Neural progenitor cell (in vitro differentiated cells): ENCODE data around the gene CYB561D1. TPM values are rescaled to one million over a fixed set of nuclear protein-coding genes. Genes with fewer than 3 reads are reported as not detected.

ENCODE experiments used
- DNase-seq: peaks from one replicate; pipeline ENCODE4 v3.0.0-alpha.2; 2016; ENCODE audit warnings: low spot score
- H2AFZ ChIP-seq: fragments of 200-600 bp; sonication (generic); replicated peaks from 2 replicates; pipeline ENCODE4 v1.6.1; 2016; ENCODE audit warnings: antibody characterized with exemption
- H3F3A ChIP-seq: fragments of 200-600 bp; sonication (generic); 2 replicates; pipeline ENCODE4 v1.6.1; 2016; ENCODE audit warnings: antibody characterized with exemption, low read depth
- H3K27ac ChIP-seq: fragments of 200-600 bp; sonication (generic); 2 replicates; pipeline ENCODE4 v1.5.1; 2016; ENCODE audit warnings: mild to moderate bottlenecking
- H3K27me3 ChIP-seq: fragments of 200-600 bp; sonication (generic); 2 replicates; pipeline ENCODE4 v1.6.1; 2016; ENCODE audit warnings: mild to moderate bottlenecking, moderate library complexity
- H3K36me3 ChIP-seq: fragments of 200-600 bp; sonication (generic); 2 replicates; pipeline ENCODE4 v1.5.1; 2016
- H3K4me1 ChIP-seq: fragments of 200-600 bp; sonication (generic); 2 replicates; pipeline ENCODE4 v1.6.1; 2016; ENCODE audit warnings: mixed run types
- H3K4me2 ChIP-seq: fragments of 200-600 bp; sonication (generic); 2 replicates; pipeline ENCODE4 v1.6.1; 2016
- H3K4me3 ChIP-seq: fragments of 200-600 bp; sonication (generic); 2 replicates; pipeline ENCODE4 v1.5.1; 2016
- H3K79me2 ChIP-seq: fragments of 200-600 bp; sonication (generic); 2 replicates; pipeline ENCODE4 v1.6.1; 2016; ENCODE audit warnings: low read depth
- H3K9ac ChIP-seq: fragments of 200-600 bp; sonication (generic); 2 replicates; pipeline ENCODE4 v1.6.1; 2016
- H3K9me3 ChIP-seq: fragments of 200-600 bp; sonication (generic); 2 replicates; pipeline ENCODE4 v1.5.1; 2016; ENCODE audit warnings: low read depth
- H4K20me1 ChIP-seq: fragments of 200-600 bp; sonication (generic); 2 replicates; pipeline ENCODE4 v1.6.1; 2016; ENCODE audit warnings: low read depth
- H3K27ac Mint-ChIP-seq: 3 replicates; pipeline ENCODE4 v1.8.0; 2021; ENCODE audit warnings: mixed read lengths
- H3K27me3 Mint-ChIP-seq: 2 replicates; pipeline ENCODE4 v1.8.0; 2022; ENCODE audit warnings: low read depth, mild to moderate bottlenecking, inconsistent platforms, moderate library complexity, mixed read lengths; ENCODE audit not compliant: insufficient read depth
- H3K36me3 Mint-ChIP-seq: 3 replicates; pipeline ENCODE4 v1.8.0; 2021; ENCODE audit warnings: mixed read lengths
- H3K4me1 Mint-ChIP-seq: 3 replicates; pipeline ENCODE4 v1.8.0; 2021; ENCODE audit warnings: mixed read lengths
- H3K4me3 Mint-ChIP-seq: 3 replicates; pipeline ENCODE4 v1.8.0; 2021; ENCODE audit warnings: mild to moderate bottlenecking, moderate library complexity, mixed read lengths
- H3K9me3 Mint-ChIP-seq: 3 replicates; pipeline ENCODE4 v1.8.0; 2020; ENCODE audit warnings: mixed read lengths
- EZH2 ChIP-seq: fragments of 200-600 bp; sonication (generic); IDR thresholded peaks from 2 replicates; pipeline ENCODE4 v1.6.1; 2017; ENCODE audit warnings: antibody characterized with exemption, mild to moderate bottlenecking, moderate library complexity
- EZH2phosphoT487 ChIP-seq: fragments of 200-600 bp; sonication (generic); IDR thresholded peaks from 2 replicates; pipeline ENCODE4 v1.6.1; 2017; ENCODE audit warnings: antibody characterized with exemption
- total RNA-seq: library from RNA; depleted of rRNA; stranded (reverse); fragments of >200 nt; gene quantifications from 2 replicates; pipeline ENCODE4 v1.2.3, GENCODE V29; 2015; ENCODE audit warnings: low replicate concordance
- TF ChIP-seq, protein P1 (sequence below): fragments of 200-600 bp; sonication (generic); IDR thresholded peaks from 2 replicates; pipeline ENCODE4 v1.5.1; 2017; ENCODE audit warnings: antibody characterized with exemption, mild to moderate bottlenecking

Gene CYB561D1
- total RNA-seq, 1 donor from 2014 or later: 4.3 TPM

DNA sequence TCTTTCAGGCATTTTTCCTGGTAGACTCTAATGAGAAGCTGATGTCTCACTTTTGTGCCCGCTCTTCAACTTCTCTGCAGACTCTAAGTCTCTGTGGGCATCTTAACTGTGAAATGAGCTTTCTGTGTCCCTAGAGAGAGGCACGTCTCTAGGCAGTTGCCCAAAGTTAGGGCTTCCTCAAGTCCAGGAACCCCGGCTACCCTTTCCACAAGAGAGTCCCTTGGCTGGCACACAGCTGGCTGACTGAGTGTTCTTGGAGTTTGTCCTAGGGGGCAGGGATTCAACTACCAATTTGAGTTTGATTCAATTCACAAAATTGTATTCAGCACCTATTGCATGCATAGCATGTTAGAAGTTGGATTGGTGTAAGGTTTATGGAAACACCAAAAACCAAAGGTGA is 47.2 kb downstream of the CYB561D1 start:
- H3K27ac ChIP-seq: no peak overlapping the region
- Mint-ChIP-seq H3K36me3 (no peaks in the 10 kb centered on the region), H3K4me1 (peaks cover 9% of the 10 kb centered on the region), H3K4me3 (no peak overlapping the region), H3K9me3 (no peaks in the 10 kb centered on the region), H3K27me3 (peaks cover 3% of the 10 kb centered on the region), H3K27ac (no peak overlapping the region)
- no peaks in the 10 kb centered on the region for H3K36me3 ChIP-seq
- H3K27me3 ChIP-seq: no peaks in the 10 kb centered on the region
- H4K20me1 ChIP-seq: no peaks in the 10 kb centered on the region
- H3K79me2 ChIP-seq: no peaks in the 10 kb centered on the region
- H3K4me1 ChIP-seq: peaks cover 13% of the 10 kb centered on the region
- H2AFZ ChIP-seq: no peak overlapping the region
- no peak for TF ChIP-seq EZH2phosphoT487
- TF ChIP-seq, protein P1, sequence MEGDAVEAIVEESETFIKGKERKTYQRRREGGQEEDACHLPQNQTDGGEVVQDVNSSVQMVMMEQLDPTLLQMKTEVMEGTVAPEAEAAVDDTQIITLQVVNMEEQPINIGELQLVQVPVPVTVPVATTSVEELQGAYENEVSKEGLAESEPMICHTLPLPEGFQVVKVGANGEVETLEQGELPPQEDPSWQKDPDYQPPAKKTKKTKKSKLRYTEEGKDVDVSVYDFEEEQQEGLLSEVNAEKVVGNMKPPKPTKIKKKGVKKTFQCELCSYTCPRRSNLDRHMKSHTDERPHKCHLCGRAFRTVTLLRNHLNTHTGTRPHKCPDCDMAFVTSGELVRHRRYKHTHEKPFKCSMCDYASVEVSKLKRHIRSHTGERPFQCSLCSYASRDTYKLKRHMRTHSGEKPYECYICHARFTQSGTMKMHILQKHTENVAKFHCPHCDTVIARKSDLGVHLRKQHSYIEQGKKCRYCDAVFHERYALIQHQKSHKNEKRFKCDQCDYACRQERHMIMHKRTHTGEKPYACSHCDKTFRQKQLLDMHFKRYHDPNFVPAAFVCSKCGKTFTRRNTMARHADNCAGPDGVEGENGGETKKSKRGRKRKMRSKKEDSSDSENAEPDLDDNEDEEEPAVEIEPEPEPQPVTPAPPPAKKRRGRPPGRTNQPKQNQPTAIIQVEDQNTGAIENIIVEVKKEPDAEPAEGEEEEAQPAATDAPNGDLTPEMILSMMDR: no peak
- no peak for TF ChIP-seq EZH2
- H3K4me3 ChIP-seq: no peak overlapping the region
- H3K9ac ChIP-seq: no peak overlapping the region
- no peak overlapping the region for H3K4me2 ChIP-seq
- H3K9me3 ChIP-seq: no peaks in the 10 kb centered on the region
- no peaks in the 10 kb centered on the region for H3F3A ChIP-seq
- no peak for DNase-seq

DNA sequence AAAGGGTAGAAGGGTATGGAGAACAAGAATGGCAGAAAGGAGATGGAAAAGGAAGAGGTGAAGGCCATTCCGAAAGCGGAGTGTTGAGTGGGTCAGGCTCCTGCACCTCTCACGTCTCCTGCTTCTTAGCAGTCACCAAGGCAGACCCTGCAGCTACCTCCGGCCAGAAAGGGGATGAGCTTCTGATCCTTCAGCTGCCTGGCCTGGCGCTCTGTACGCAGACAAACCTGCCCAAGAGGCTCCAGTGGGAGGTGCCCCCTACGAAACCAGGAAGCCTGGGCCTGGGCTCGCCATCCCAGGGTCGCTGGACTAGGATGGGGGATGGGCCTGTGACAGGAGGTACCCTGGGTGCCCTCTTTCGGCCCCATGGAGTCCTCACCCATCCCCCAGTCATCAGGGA is 48.8 kb downstream of the CYB561D1 start:
- DNase-seq: no peak
- H4K20me1 ChIP-seq: no peaks in the 10 kb centered on the region
- no peak overlapping the region for H3K4me2 ChIP-seq
- peaks cover 23% of the 10 kb centered on the region for H3K4me1 ChIP-seq
- peaks cover 9% of the 10 kb centered on the region for H3K79me2 ChIP-seq
- Mint-ChIP-seq H3K36me3 (no peaks in the 10 kb centered on the region), H3K27ac (no peak overlapping the region), H3K4me3 (no peak overlapping the region), H3K4me1 (peaks cover 19% of the 10 kb centered on the region), H3K27me3 (peaks cover 3% of the 10 kb centered on the region), H3K9me3 (no peaks in the 10 kb centered on the region)
- H3F3A ChIP-seq: peaks cover 7% of the 10 kb centered on the region
- H3K9me3 ChIP-seq: no peaks in the 10 kb centered on the region
- no peak overlapping the region for H2AFZ ChIP-seq
- H3K9ac ChIP-seq: no peak overlapping the region
- no peaks in the 10 kb centered on the region for H3K27me3 ChIP-seq
- H3K36me3 ChIP-seq: no peaks in the 10 kb centered on the region
- H3K4me3 ChIP-seq: no peak overlapping the region
- TF ChIP-seq, protein P1: no peak
- TF ChIP-seq EZH2 (no peak), EZH2phosphoT487 (no peak)
- no peak overlapping the region for H3K27ac ChIP-seq

DNA sequence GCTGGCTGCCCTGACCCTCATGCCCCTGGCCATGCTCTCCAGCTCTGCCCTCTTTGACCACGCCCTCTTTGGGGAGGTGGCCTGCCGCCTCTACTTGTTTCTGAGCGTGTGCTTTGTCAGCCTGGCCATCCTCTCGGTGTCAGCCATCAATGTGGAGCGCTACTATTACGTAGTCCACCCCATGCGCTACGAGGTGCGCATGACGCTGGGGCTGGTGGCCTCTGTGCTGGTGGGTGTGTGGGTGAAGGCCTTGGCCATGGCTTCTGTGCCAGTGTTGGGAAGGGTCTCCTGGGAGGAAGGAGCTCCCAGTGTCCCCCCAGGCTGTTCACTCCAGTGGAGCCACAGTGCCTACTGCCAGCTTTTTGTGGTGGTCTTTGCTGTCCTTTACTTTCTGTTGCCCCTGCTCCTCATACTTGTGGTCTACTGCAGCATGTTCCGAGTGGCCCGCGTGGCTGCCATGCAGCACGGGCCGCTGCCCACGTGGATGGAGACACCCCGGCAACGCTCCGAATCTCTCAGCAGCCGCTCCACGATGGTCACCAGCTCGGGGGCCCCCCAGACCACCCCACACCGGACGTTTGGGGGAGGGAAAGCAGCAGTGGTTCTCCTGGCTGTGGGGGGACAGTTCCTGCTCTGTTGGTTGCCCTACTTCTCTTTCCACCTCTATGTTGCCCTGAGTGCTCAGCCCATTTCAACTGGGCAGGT is 49.5 kb downstream of the CYB561D1 start:
- H3K4me3 Mint-ChIP-seq: no peak overlapping the region
- no peak overlapping the region for H3K4me3 ChIP-seq
- H3K27me3 Mint-ChIP-seq: peaks cover 7% of the 10 kb centered on the region
- no peaks in the 10 kb centered on the region for H3K9me3 ChIP-seq
- no peaks in the 10 kb centered on the region for H3K27me3 ChIP-seq
- H3K4me1 Mint-ChIP-seq: peaks cover 21% of the 10 kb centered on the region
- DNase-seq: no peak
- no peaks in the 10 kb centered on the region for H4K20me1 ChIP-seq
- H3K9ac ChIP-seq: no peak overlapping the region
- H3K36me3 Mint-ChIP-seq: no peaks in the 10 kb centered on the region
- peaks cover 23% of the 10 kb centered on the region for H3K4me1 ChIP-seq
- H3K36me3 ChIP-seq: no peaks in the 10 kb centered on the region
- H3K79me2 ChIP-seq: peaks cover 15% of the 10 kb centered on the region
- peak overlapping the region; percentile 29 for H3K27ac Mint-ChIP-seq
- H3K4me2 ChIP-seq: no peak overlapping the region
- peaks cover 7% of the 10 kb centered on the region for H3F3A ChIP-seq
- no peak overlapping the region for H2AFZ ChIP-seq
- H3K27ac ChIP-seq: no peak overlapping the region
- TF ChIP-seq EZH2: no peak
- TF ChIP-seq EZH2phosphoT487: no peak
- TF ChIP-seq, protein P1: no peak
- H3K9me3 Mint-ChIP-seq: no peaks in the 10 kb centered on the region
